HG03469 (cell line): ENCODE measurements around the gene GBX2.
"Not testable (repeated sequence)": the region's sequence is repeated elsewhere in the genome, so short reads cannot be mapped to it uniquely, and the experiment has no call there.

Experiments
- ATAC-seq: cut with Tn5 transposase; IDR thresholded peaks from one replicate; pipeline ENCODE4 v1.9.1; 2021; ENCODE audit warnings: mild to moderate bottlenecking, moderate library complexity, moderate number of reproducible peaks; ENCODE audit not compliant: unreplicated experiment

The GBX2 gene

GRCh38 chr2:236157815-236158498, 10.2 kb downstream of the GBX2 start:
- no peak for ATAC-seq

- no peak for ATAC-seq
These were observed 10.8 kb downstream of the GBX2 start for GRCh38 chr2:236157366-236157765.

- ATAC-seq: no peak
These were observed 11.4 kb downstream of the GBX2 start for GRCh38 chr2:236156860-236157194.

GRCh38 chr2:236156095-236156859, 11.9 kb downstream of the GBX2 start:
- no peak for ATAC-seq

GRCh38 chr2:236155406-236155805, 12.8 kb downstream of the GBX2 start:
- ATAC-seq: no peak

GRCh38 chr2:236146436-236146835, 21.8 kb downstream of the GBX2 start:
- ATAC-seq: no peak

GRCh38 chr2:236143811-236144210, 24.4 kb downstream of the GBX2 start:
- no peak for ATAC-seq

- ATAC-seq: not testable (repeated sequence)
These were observed 26.6 kb downstream of the GBX2 start for GRCh38 chr2:236141616-236142015.

- no peak for ATAC-seq
These were observed 31.1 kb downstream of the GBX2 start for GRCh38 chr2:236137066-236137465.

GRCh38 chr2:236136538-236136937, 31.6 kb downstream of the GBX2 start:
- ATAC-seq: no peak

GRCh38 chr2:236133410-236134012, 34.7 kb downstream of the GBX2 start:
- ATAC-seq: no peak

GRCh38 chr2:236131073-236131692, 37.0 kb downstream of the GBX2 start:
- ATAC-seq: no peak

- no peak for ATAC-seq
These were observed 37.7 kb downstream of the GBX2 start for GRCh38 chr2:236130349-236130998.

GRCh38 chr2:236129935-236130334, 38.3 kb downstream of the GBX2 start:
- no peak for ATAC-seq

GRCh38 chr2:236128321-236128720, 39.9 kb downstream of the GBX2 start:
- ATAC-seq: no peak

GRCh38 chr2:236127010-236127409, 41.2 kb downstream of the GBX2 start:
- no peak for ATAC-seq

- no peak for ATAC-seq
These were observed 42.6 kb downstream of the GBX2 start for GRCh38 chr2:236125541-236125940.

- no peak for ATAC-seq
These were observed 43.8 kb downstream of the GBX2 start for GRCh38 chr2:236124182-236124893.

- no peak for ATAC-seq
These were observed 44.5 kb downstream of the GBX2 start for GRCh38 chr2:236123716-236124115.

- ATAC-seq: no peak
These were observed 46.0 kb downstream of the GBX2 start for GRCh38 chr2:236122236-236122635.

- no peak for ATAC-seq
These were observed 46.6 kb downstream of the GBX2 start for GRCh38 chr2:236121546-236121945.
